ENCODE results near the gene ARSI. TPM values are rescaled to one million over a fixed set of nuclear protein-coding genes. Genes with fewer than 3 reads are reported as not detected.

Gene ARSI
- total and polyA plus RNA-seq, 2 of the 13 experiments (the other 11 are each of a cell fraction or from before 2014, with no cell fraction given): 4.2 to 33.9 TPM

GRCh38 chr5:150347451-150347850, 44.7 kb upstream of the ARSI start:
- no TSS peak for BruUV-seq (replicated peaks)
- no peak overlapping the region for H3K4me3 ChIP-seq (replicated peaks in 1 of 3; ENCODE audit: insufficient read depth in 1 of 3, low read depth in 2 of 3, low read length in 3 of 3)
- intact Hi-C loops (cut with micrococcal nuclease; ENCODE audit: unreplicated experiment): no loop called here
- no peaks in the 10 kb centered on the region for H3K9me3 ChIP-seq (ENCODE audit: low read length)
- H3K4me1 ChIP-seq (ENCODE audit: insufficient read depth, low read length): peaks cover 62% of the 10 kb centered on the region
- H3K4me2 ChIP-seq (ENCODE audit: low read depth, low read length): no peak overlapping the region
- no peaks in the 10 kb centered on the region for H3K79me2 ChIP-seq (ENCODE audit: insufficient read depth, low read length)
- H3K27ac ChIP-seq (ENCODE audit: extremely low read length, insufficient read depth, low read length): no peak overlapping the region
- no peaks in the 10 kb centered on the region; a peak in 1 of 5 replicates for H3K27me3 ChIP-seq (ENCODE audit: control insufficient read depth in 1 of 2, insufficient read depth in 2 of 2, low read length in 2 of 2)
- ChIA-PET POLR2A (no interaction called here), CTCF (ENCODE audit: low intra/inter-chr PET ratio, low total read pairs) (no interaction called here)
- no peak for TF ChIP-seq ZNF235 (CRISPR knock-in tag; IDR thresholded peaks at IDR 0.05; ENCODE audit: borderline replicate concordance)
- TF ChIP-seq, protein P1, sequence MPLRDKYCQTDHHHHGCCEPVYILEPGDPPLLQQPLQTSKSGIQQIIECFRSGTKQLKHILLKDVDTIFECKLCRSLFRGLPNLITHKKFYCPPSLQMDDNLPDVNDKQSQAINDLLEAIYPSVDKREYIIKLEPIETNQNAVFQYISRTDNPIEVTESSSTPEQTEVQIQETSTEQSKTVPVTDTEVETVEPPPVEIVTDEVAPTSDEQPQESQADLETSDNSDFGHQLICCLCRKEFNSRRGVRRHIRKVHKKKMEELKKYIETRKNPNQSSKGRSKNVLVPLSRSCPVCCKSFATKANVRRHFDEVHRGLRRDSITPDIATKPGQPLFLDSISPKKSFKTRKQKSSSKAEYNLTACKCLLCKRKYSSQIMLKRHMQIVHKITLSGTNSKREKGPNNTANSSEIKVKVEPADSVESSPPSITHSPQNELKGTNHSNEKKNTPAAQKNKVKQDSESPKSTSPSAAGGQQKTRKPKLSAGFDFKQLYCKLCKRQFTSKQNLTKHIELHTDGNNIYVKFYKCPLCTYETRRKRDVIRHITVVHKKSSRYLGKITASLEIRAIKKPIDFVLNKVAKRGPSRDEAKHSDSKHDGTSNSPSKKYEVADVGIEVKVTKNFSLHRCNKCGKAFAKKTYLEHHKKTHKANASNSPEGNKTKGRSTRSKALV (CRISPR knock-in tag; IDR thresholded peaks at IDR 0.05): no peak
- no peak for TF ChIP-seq PITX1 (CRISPR knock-in tag; IDR thresholded peaks at IDR 0.05)
- TF ChIP-seq AKNA (CRISPR knock-in tag; IDR thresholded peaks at IDR 0.05; ENCODE audit: borderline replicate concordance): no peak
- no peak for TF ChIP-seq ZNF792 (CRISPR knock-in tag; IDR thresholded peaks at IDR 0.05)
- no peak for TF ChIP-seq ZNF720 (CRISPR knock-in tag; IDR thresholded peaks at IDR 0.05)
- no peak for TF ChIP-seq ZMYM4 (CRISPR knock-in tag; IDR thresholded peaks at IDR 0.05)
- no peak for TF ChIP-seq MIER2 (CRISPR knock-in tag; IDR thresholded peaks at IDR 0.05)
- TF ChIP-seq, protein P2, sequence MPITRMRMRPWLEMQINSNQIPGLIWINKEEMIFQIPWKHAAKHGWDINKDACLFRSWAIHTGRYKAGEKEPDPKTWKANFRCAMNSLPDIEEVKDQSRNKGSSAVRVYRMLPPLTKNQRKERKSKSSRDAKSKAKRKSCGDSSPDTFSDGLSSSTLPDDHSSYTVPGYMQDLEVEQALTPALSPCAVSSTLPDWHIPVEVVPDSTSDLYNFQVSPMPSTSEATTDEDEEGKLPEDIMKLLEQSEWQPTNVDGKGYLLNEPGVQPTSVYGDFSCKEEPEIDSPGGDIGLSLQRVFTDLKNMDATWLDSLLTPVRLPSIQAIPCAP (CRISPR knock-in tag; IDR thresholded peaks at IDR 0.05; ENCODE audit: low read depth): no peak
- no peak for TF ChIP-seq ZNF468 (CRISPR knock-in tag; IDR thresholded peaks at IDR 0.05)
- no peak for TF ChIP-seq U2AF1 (optimal IDR thresholded peaks at IDR 0.05; ENCODE audit: low read depth, low read length)
- no peak for TF ChIP-seq FOXC1 (CRISPR knock-in tag; IDR thresholded peaks at IDR 0.05; ENCODE audit: borderline replicate concordance)
- no peak for TF ChIP-seq NFIB (CRISPR knock-in tag; IDR thresholded peaks at IDR 0.05; ENCODE audit: borderline replicate concordance)
- H2AFZ ChIP-seq (ENCODE audit: low read length): no peak overlapping the region
- FAIRE-seq (no peak), DNase-seq (ENCODE audit: low spot score) (no peak), ATAC-seq (no peak)
- no peak overlapping the region for H3K9ac ChIP-seq (ENCODE audit: insufficient read depth, low read depth, low read length)
- no peaks in the 10 kb centered on the region for H3K36me3 ChIP-seq (replicated peaks in 1 of 2; ENCODE audit: control insufficient read depth in 1 of 2, insufficient read depth in 2 of 2, low read length in 2 of 2)
- 52% methylated on average over 9 of the region's 9 CpGs for WGBS (ENCODE audit: low lambda C conversion rate)
- in situ Hi-C loops (cut with HindIII; ENCODE audit: extremely low pct_ligation_motif_present, low pct_unique_long_range_greater_than_20kb): no loop called here
- no peaks in the 10 kb centered on the region for H4K20me1 ChIP-seq (ENCODE audit: insufficient read depth, low read length)
